ENCODE data around the gene KRTAP4-7.
"Not testable (repeated sequence)": the region's sequence is repeated elsewhere in the genome, so short reads cannot be mapped to it uniquely, and the experiment has no call there.

Gene KRTAP4-7

GRCh38 chr17:41065016-41065689, 18.8 kb upstream of the KRTAP4-7 start:
- in situ Hi-C loops (cut with MboI; ENCODE audit: low sequenced_read_pairs) = not testable (repeated sequence)

GRCh38 chr17:41065829-41066624, 17.9 kb upstream of the KRTAP4-7 start, which contains the start of gene KRTAP2-4:
Gene KRTAP2-4, minus strand, starts transcription at chr17:41065879. Its CDS starts 34 bp downstream, at chr17:41065845.
- in situ Hi-C loops (cut with MboI; ENCODE audit: low sequenced_read_pairs) = no loop called here

GRCh38 chr17:41067281-41067680, 16.7 kb upstream of the KRTAP4-7 start:
- in situ Hi-C loops (cut with MboI; ENCODE audit: low sequenced_read_pairs) = no loop called here

GRCh38 chr17:41069031-41069430, 14.9 kb upstream of the KRTAP4-7 start:
- in situ Hi-C loops (cut with MboI; ENCODE audit: low sequenced_read_pairs) = no loop called here

- in situ Hi-C loops (cut with MboI; ENCODE audit: low sequenced_read_pairs) = no loop called here
These were observed 12.2 kb upstream of the KRTAP4-7 start for GRCh38 chr17:41071606-41072360.

- in situ Hi-C loops (cut with MboI; ENCODE audit: low sequenced_read_pairs) = no loop called here
These were observed 10.3 kb upstream of the KRTAP4-7 start for GRCh38 chr17:41073676-41074075.

- in situ Hi-C loops (cut with MboI; ENCODE audit: low sequenced_read_pairs) = no loop called here
These were observed 7.2 kb upstream of the KRTAP4-7 start for GRCh38 chr17:41076788-41077187.

- in situ Hi-C loops (cut with MboI; ENCODE audit: low sequenced_read_pairs) = no loop called here
These were observed 1.3 kb upstream of the KRTAP4-7 start for GRCh38 chr17:41082626-41083025.

- in situ Hi-C loops (cut with MboI; ENCODE audit: low sequenced_read_pairs) = not testable (repeated sequence)
These were observed 523 bp upstream of the KRTAP4-7 start for GRCh38 chr17:41083427-41083826.

GRCh38 chr17:41088760-41089352, 4.9 kb downstream of the KRTAP4-7 start:
- in situ Hi-C loops (cut with MboI; ENCODE audit: low sequenced_read_pairs) = not testable (repeated sequence)

GRCh38 chr17:41096055-41096454, 12.1 kb downstream of the KRTAP4-7 start:
- in situ Hi-C loops (cut with MboI; ENCODE audit: low sequenced_read_pairs) = no loop called here

GRCh38 chr17:41098042-41098441, 14.1 kb downstream of the KRTAP4-7 start, which contains the start of gene KRTAP4-8:
Gene KRTAP4-8, minus strand, starts transcription at chr17:41098142. Its CDS starts 58 bp downstream, at chr17:41098084.
- in situ Hi-C loops (cut with MboI; ENCODE audit: low sequenced_read_pairs) = no loop called here

GRCh38 chr17:41098481-41098880, 14.5 kb downstream of the KRTAP4-7 start:
- in situ Hi-C loops (cut with MboI; ENCODE audit: low sequenced_read_pairs) = no loop called here

GRCh38 chr17:41099682-41100480, 15.9 kb downstream of the KRTAP4-7 start:
- in situ Hi-C loops (cut with MboI; ENCODE audit: low sequenced_read_pairs) = not testable (repeated sequence)

GRCh38 chr17:41101586-41102259, 17.8 kb downstream of the KRTAP4-7 start, which contains the start of gene KRTAP4-16:
Gene KRTAP4-16, minus strand, starts transcription at chr17:41102209. Its CDS starts 0 bp downstream, at chr17:41102209.
- in situ Hi-C loops (cut with MboI; ENCODE audit: low sequenced_read_pairs) = no loop called here

GRCh38 chr17:41103896-41104295, 19.9 kb downstream of the KRTAP4-7 start:
- in situ Hi-C loops (cut with MboI; ENCODE audit: low sequenced_read_pairs) = no loop called here

GRCh38 chr17:41104386-41105038, 20.6 kb downstream of the KRTAP4-7 start:
- in situ Hi-C loops (cut with MboI; ENCODE audit: low sequenced_read_pairs) = not testable (repeated sequence)

- in situ Hi-C loops (cut with MboI; ENCODE audit: low sequenced_read_pairs) = not testable (repeated sequence)
These were observed 21.4 kb downstream of the KRTAP4-7 start, which contains the start of gene KRTAP4-9 for GRCh38 chr17:41105347-41105746. Gene KRTAP4-9, plus strand, starts transcription at chr17:41105389. Its CDS starts 0 bp downstream, at chr17:41105389.
